ENCODE results near the gene KDM5A. TPM values are rescaled to one million over a fixed set of nuclear protein-coding genes. Genes with fewer than 3 reads are reported as not detected.
A peak's percentile ranks its signal among the peaks of the same experiment; 100 is the strongest.
"Not testable (repeated sequence)": the region's sequence is repeated elsewhere in the genome, so short reads cannot be mapped to it uniquely, and the experiment has no call there.

The KDM5A gene
- total RNA-seq, 4 donors from 2014 or later, result 12.1 to 97.5 (median 50.5) TPM

GRCh38 chr12:237026-237815 is 151.9 kb downstream of the KDM5A start:
- peak in 1 of 2 donors; percentile 7 for DNase-seq
- TF ChIP-seq CTCF (IDR thresholded peaks at IDR 0.05), result no peak
- TF ChIP-seq POLR2A (IDR thresholded peaks at IDR 0.05), result no peak
- no peak overlapping the region for H3K27ac ChIP-seq

GRCh38 chr12:236445-236844 is 152.7 kb downstream of the KDM5A start:
- peaks cover 0 to 4% of the 10 kb centered on the region in 2 donors for H3K9me3 ChIP-seq
- H3K4me1 ChIP-seq, result no peaks in the 10 kb centered on the region
- no peak for DNase-seq
- H3K36me3 ChIP-seq, result no peaks in the 10 kb centered on the region
- intact Hi-C loops (cut with DNase I; ENCODE audit: low total_unique reads), result no loop called here
- TF ChIP-seq POLR2A (IDR thresholded peaks at IDR 0.05), result no peak
- TF ChIP-seq CTCF (IDR thresholded peaks at IDR 0.05), result no peak
- H3K27me3 ChIP-seq, result no peaks in the 10 kb centered on the region
- no peak overlapping the region for H3K4me3 ChIP-seq
- H3K27ac ChIP-seq, result no peak overlapping the region

More at GRCh38 chr12:237026-237815, 151.9 kb downstream of the KDM5A start:
- H3K27me3 ChIP-seq, result no peaks in the 10 kb centered on the region
- intact Hi-C loops (cut with DNase I; ENCODE audit: low total_unique reads), result no loop called here
- H3K36me3 ChIP-seq, result no peaks in the 10 kb centered on the region
- H3K4me3 ChIP-seq, result no peak overlapping the region
- H3K4me1 ChIP-seq, result no peaks in the 10 kb centered on the region
- H3K9me3 ChIP-seq, result peaks cover 0 to 4% of the 10 kb centered on the region in 2 donors

GRCh38 chr12:235967-236366 is 153.2 kb downstream of the KDM5A start:
- H3K4me1 ChIP-seq; intact Hi-C loops (cut with DNase I; ENCODE audit: low total_unique reads); H3K27ac ChIP-seq: not testable (repeated sequence)

GRCh38 chr12:234891-235415 is 154.2 kb downstream of the KDM5A start:
- no peak for TF ChIP-seq POLR2A (IDR thresholded peaks at IDR 0.05)
- peak in 1 of 2 donors; percentile 2 for DNase-seq
- Histone ChIP-seq H3K27ac (no peak overlapping the region), H3K4me1 (no peaks in the 10 kb centered on the region), H3K4me3 (no peak overlapping the region), H3K27me3 (no peaks in the 10 kb centered on the region), H3K9me3 (peaks cover 0 to 4% of the 10 kb centered on the region in 2 donors), H3K36me3 (no peaks in the 10 kb centered on the region)
- intact Hi-C loops (cut with DNase I; ENCODE audit: low total_unique reads), result no loop called here

More at GRCh38 chr12:235967-236366, 153.2 kb downstream of the KDM5A start:
- not testable (repeated sequence) for DNase-seq, H3K4me3 ChIP-seq, H3K36me3 ChIP-seq, H3K27me3 ChIP-seq, H3K9me3 ChIP-seq

- Histone ChIP-seq H3K27me3 (no peaks in the 10 kb centered on the region), H3K27ac (no peak overlapping the region), H3K4me1 (no peaks in the 10 kb centered on the region), H3K4me3 (no peak overlapping the region), H3K9me3 (peaks cover 0 to 4% of the 10 kb centered on the region in 2 donors), H3K36me3 (no peaks in the 10 kb centered on the region)
- intact Hi-C loops (cut with DNase I; ENCODE audit: low total_unique reads), result no loop called here
- TF ChIP-seq POLR2A (IDR thresholded peaks at IDR 0.05), result no peak
- TF ChIP-seq CTCF (IDR thresholded peaks at IDR 0.05), result no peak
- DNase-seq, result no peak
Observed at GRCh38 chr12:234019-234418, 155.1 kb downstream of the KDM5A start.

- DNase-seq, result no peak
Observed at GRCh38 chr12:233615-233968, 155.5 kb downstream of the KDM5A start.

More at GRCh38 chr12:233615-233968, 155.5 kb downstream of the KDM5A start:
- no peaks in the 10 kb centered on the region for H3K27me3 ChIP-seq
- no peak overlapping the region for H3K4me3 ChIP-seq
- peaks cover 0 to 4% of the 10 kb centered on the region in 2 donors for H3K9me3 ChIP-seq
- intact Hi-C loops (cut with DNase I; ENCODE audit: low total_unique reads), result no loop called here
- TF ChIP-seq CTCF (IDR thresholded peaks at IDR 0.05), result no peak
- TF ChIP-seq POLR2A (IDR thresholded peaks at IDR 0.05), result no peak
- no peaks in the 10 kb centered on the region for H3K36me3 ChIP-seq
- H3K27ac ChIP-seq, result no peak overlapping the region
- no peaks in the 10 kb centered on the region for H3K4me1 ChIP-seq

Data from uterus (tissue), 4 donors.